ENCODE results near the gene DLX3. TPM values are rescaled to one million over a fixed set of nuclear protein-coding genes. Genes with fewer than 3 reads are reported as not detected.

The DLX3 gene
- total RNA-seq, 2 experiments from 2014 or later: not detected

DNA sequence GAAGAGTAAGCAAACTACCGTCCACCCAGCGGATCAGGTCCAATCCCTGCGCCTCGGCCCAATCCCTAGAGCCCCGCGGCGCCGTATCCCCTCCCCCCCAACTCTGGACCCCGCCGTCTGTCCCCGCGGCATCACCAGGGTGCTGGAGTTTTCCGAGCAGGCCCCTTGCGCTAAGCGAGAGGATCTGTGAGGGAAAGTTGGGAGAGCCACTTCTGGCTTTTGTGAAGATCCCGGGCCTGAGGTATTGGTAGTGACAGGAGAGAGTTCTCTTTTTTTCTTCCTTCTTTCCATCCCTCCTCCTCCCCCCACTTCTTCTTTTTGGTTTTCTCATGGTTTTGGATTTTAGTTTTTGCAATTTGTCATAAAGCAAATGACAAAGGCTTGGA, 29.5 kb downstream of the DLX3 start:
- Histone ChIP-seq H3K36me3 (ENCODE audit: insufficient read depth, low read length) (no peaks in the 10 kb centered on the region), H3K9me2 (ENCODE audit: insufficient read depth, low read length) (no peaks in the 10 kb centered on the region), H3K79me2 (ENCODE audit: insufficient read depth, low read depth, low read length) (no peaks in the 10 kb centered on the region), H3K4me1 (ENCODE audit: insufficient read depth, low read length, poor library complexity, severe bottlenecking) (peaks cover 9% of the 10 kb centered on the region), H2AFZ (ENCODE audit: low read length) (no peak overlapping the region), H4K20me1 (ENCODE audit: insufficient read depth, low read length) (no peaks in the 10 kb centered on the region), H3K4me3 (ENCODE audit: low read depth, low read length, poor library complexity, severe bottlenecking) (no peak overlapping the region), H3K9me3 (ENCODE audit: low read length) (no peaks in the 10 kb centered on the region), H3K27ac (ENCODE audit: low read depth, low read length, poor library complexity, severe bottlenecking) (no peak overlapping the region), H3K4me2 (ENCODE audit: low read length) (no peak overlapping the region)
- intact Hi-C loops (cut with micrococcal nuclease; ENCODE audit: unreplicated experiment): no loop called here
- TF ChIP-seq EZH2phosphoT487 (IDR thresholded peaks at IDR 0.05; ENCODE audit: borderline replicate concordance, low read depth, low read length) (no peak), CTCF (conservative IDR thresholded peaks at IDR 0.05; ENCODE audit: low read length) (no peak)
- ChIA-PET POLR2A (no interaction called here), CTCF (ENCODE audit: unreplicated experiment) (no interaction called here)
- no peak for DNase-seq (ENCODE audit: low spot score)
- no TSS peak for BruUV-seq (replicated peaks)

GRCh38 chr17:49964769-49965523, 30.1 kb downstream of the DLX3 start:
- H3K9me2 ChIP-seq (ENCODE audit: insufficient read depth, low read length): no peaks in the 10 kb centered on the region
- no peak for DNase-seq (ENCODE audit: low spot score)
- no peaks in the 10 kb centered on the region for H3K79me2 ChIP-seq (ENCODE audit: insufficient read depth, low read depth, low read length)
- no peaks in the 10 kb centered on the region for H3K36me3 ChIP-seq (ENCODE audit: insufficient read depth, low read length)
- H4K20me1 ChIP-seq (ENCODE audit: insufficient read depth, low read length): no peaks in the 10 kb centered on the region
- H3K4me3 ChIP-seq (ENCODE audit: low read depth, low read length, poor library complexity, severe bottlenecking): no peak overlapping the region
- no peak for TF ChIP-seq EZH2phosphoT487 (IDR thresholded peaks at IDR 0.05; ENCODE audit: borderline replicate concordance, low read depth, low read length)
- no peak for TF ChIP-seq CTCF (conservative IDR thresholded peaks at IDR 0.05; ENCODE audit: low read length)
- H3K4me1 ChIP-seq (ENCODE audit: insufficient read depth, low read length, poor library complexity, severe bottlenecking): peaks cover 9% of the 10 kb centered on the region
- BruUV-seq (replicated peaks): no TSS peak
- intact Hi-C loops (cut with micrococcal nuclease; ENCODE audit: unreplicated experiment): no loop called here
- H3K9me3 ChIP-seq (ENCODE audit: low read length): no peaks in the 10 kb centered on the region
- POLR2A ChIA-PET: no interaction called here
- no peak overlapping the region for H2AFZ ChIP-seq (ENCODE audit: low read length)
- H3K4me2 ChIP-seq (ENCODE audit: low read length): no peak overlapping the region
- no peak overlapping the region for H3K27ac ChIP-seq (ENCODE audit: low read depth, low read length, poor library complexity, severe bottlenecking)
- CTCF ChIA-PET (ENCODE audit: unreplicated experiment): no interaction called here

DNA sequence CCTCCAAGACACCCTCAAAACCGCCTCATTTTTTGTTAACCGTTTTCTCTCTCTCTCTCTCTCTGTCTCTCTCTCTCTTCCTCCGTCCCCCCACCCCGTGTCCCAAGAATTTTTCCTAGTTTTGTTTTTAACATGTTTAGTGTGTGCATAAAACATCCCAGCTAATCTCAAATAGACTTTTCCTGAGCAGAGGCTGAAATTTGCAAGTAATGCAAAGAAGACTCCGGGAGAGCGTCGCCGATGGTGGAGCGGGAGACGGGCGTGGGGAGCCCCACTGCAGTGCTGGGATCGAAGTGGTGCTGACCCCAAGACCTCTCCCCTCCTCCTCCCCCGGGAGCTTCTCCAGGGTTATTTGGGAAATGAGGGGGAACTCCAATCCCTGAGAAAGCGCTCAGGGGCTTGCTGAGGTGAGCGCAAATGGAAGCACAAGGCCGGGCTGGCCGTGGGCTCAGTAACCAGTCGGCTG, 30.7 kb downstream of the DLX3 start:
- no TSS peak for BruUV-seq (replicated peaks)
- CTCF ChIA-PET (ENCODE audit: unreplicated experiment): no interaction called here
- Histone ChIP-seq H3K4me3 (ENCODE audit: low read depth, low read length, poor library complexity, severe bottlenecking) (no peak overlapping the region), H3K9me3 (ENCODE audit: low read length) (no peaks in the 10 kb centered on the region), H3K4me2 (ENCODE audit: low read length) (no peak overlapping the region), H3K27ac (ENCODE audit: low read depth, low read length, poor library complexity, severe bottlenecking) (no peak overlapping the region), H3K36me3 (ENCODE audit: insufficient read depth, low read length) (no peaks in the 10 kb centered on the region), H2AFZ (ENCODE audit: low read length) (no peak overlapping the region), H3K79me2 (ENCODE audit: insufficient read depth, low read depth, low read length) (no peaks in the 10 kb centered on the region), H3K9me2 (ENCODE audit: insufficient read depth, low read length) (no peaks in the 10 kb centered on the region), H4K20me1 (ENCODE audit: insufficient read depth, low read length) (no peaks in the 10 kb centered on the region), H3K4me1 (ENCODE audit: insufficient read depth, low read length, poor library complexity, severe bottlenecking) (peaks cover 6% of the 10 kb centered on the region)
- POLR2A ChIA-PET: no interaction called here
- no peak for DNase-seq (ENCODE audit: low spot score)
- TF ChIP-seq CTCF (conservative IDR thresholded peaks at IDR 0.05; ENCODE audit: low read length): no peak
- TF ChIP-seq EZH2phosphoT487 (IDR thresholded peaks at IDR 0.05; ENCODE audit: borderline replicate concordance, low read depth, low read length): no peak
- intact Hi-C loops (cut with micrococcal nuclease; ENCODE audit: unreplicated experiment): no loop called here
